ENCODE results near the gene STK17B. TPM values are rescaled to one million over a fixed set of nuclear protein-coding genes. Genes with fewer than 3 reads are reported as not detected.

STK17B gene
- total RNA-seq, 1 experiment from 2014 or later = 58.0 TPM

DNA sequence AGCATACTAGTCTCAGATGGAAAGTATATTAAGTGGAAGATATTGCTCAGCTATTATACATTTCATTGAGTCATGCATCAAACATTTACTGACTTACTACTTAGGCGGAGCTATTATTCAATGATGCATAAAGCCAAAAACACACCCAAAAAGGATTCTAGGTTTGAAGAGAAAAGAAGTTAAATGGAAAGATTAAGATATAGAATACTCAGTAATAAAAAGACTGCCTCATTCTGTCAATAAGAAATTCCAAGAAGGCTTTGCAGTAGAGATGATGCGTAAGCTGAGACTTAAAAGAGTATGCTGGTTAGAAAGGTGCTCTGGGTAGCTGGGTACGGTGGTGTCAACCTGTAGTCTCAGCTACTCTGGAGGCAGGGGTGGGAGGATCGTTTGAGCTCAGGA lies 27.6 kb downstream of the STK17B start:
- TF ChIP-seq, protein P1, sequence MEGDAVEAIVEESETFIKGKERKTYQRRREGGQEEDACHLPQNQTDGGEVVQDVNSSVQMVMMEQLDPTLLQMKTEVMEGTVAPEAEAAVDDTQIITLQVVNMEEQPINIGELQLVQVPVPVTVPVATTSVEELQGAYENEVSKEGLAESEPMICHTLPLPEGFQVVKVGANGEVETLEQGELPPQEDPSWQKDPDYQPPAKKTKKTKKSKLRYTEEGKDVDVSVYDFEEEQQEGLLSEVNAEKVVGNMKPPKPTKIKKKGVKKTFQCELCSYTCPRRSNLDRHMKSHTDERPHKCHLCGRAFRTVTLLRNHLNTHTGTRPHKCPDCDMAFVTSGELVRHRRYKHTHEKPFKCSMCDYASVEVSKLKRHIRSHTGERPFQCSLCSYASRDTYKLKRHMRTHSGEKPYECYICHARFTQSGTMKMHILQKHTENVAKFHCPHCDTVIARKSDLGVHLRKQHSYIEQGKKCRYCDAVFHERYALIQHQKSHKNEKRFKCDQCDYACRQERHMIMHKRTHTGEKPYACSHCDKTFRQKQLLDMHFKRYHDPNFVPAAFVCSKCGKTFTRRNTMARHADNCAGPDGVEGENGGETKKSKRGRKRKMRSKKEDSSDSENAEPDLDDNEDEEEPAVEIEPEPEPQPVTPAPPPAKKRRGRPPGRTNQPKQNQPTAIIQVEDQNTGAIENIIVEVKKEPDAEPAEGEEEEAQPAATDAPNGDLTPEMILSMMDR (IDR thresholded peaks at IDR 0.05; ENCODE audit: insufficient read depth in 1 of 2, low read depth in 1 of 2, low read length in 1 of 2, severe bottlenecking in 1 of 2, unreplicated experiment in 1 of 2) = no peak
- no peak for DNase-seq
- no peaks in the 10 kb centered on the region for H3K27me3 Mint-ChIP-seq (ENCODE audit: insufficient read depth, unreplicated experiment)
- peaks cover 94% of the 10 kb centered on the region for H3K36me3 Mint-ChIP-seq (ENCODE audit: insufficient read depth, unreplicated experiment)
- intact Hi-C loops (cut with micrococcal nuclease; ENCODE audit: unreplicated experiment) = no loop called here
- no peaks in the 10 kb centered on the region for H3K4me1 Mint-ChIP-seq (ENCODE audit: low read depth, unreplicated experiment)
- no peaks in the 10 kb centered on the region for H3K36me3 ChIP-seq (ENCODE audit: control insufficient read depth, insufficient read depth, low read length)
- H3K27ac Mint-ChIP-seq (ENCODE audit: unreplicated experiment) = no peak overlapping the region
- ChIA-PET CTCF (interaction anchor here (1.4 kb wide), 1 partner anchor 65 kb away, joined by 5 read pairs; no protein-coding TSS in a partner anchor), POLR2A (no interaction called here)
- H3K4me3 ChIP-seq (ENCODE audit: low read depth, low read length) = no peak overlapping the region
- H3K27me3 ChIP-seq (replicated peaks; ENCODE audit: control insufficient read depth, insufficient read depth, low read length) = no peaks in the 10 kb centered on the region
- no peaks in the 10 kb centered on the region for H3K9me3 Mint-ChIP-seq (ENCODE audit: unreplicated experiment)
- no TSS peak for BruUV-seq (replicated peaks)
- no peaks in the 10 kb centered on the region for H3K4me1 ChIP-seq
- H3K4me3 Mint-ChIP-seq (ENCODE audit: unreplicated experiment) = no peak overlapping the region
- no peaks in the 10 kb centered on the region for H3K9me3 ChIP-seq

DNA sequence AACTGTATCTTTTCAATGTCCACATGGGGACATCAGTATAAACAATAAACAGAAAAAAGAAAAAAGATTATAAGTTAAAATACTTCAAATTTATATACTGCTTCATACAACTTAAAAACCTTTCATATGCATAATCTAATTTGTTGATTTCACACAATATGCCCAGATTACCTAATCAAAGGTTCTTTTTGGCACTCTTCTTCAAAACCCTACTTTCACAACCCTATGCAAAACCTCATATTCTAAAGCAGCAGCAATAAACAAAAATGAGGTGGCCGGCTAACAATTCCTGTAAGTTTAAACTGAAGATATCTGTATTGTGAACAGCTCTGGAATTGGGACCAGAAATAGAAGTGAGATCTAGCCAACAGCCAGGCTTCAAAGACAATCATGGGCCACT lies 28.6 kb downstream of the STK17B start:
- Histone ChIP-seq H3K4me3 (ENCODE audit: low read depth, low read length) (no peak overlapping the region), H3K27me3 (replicated peaks; ENCODE audit: control insufficient read depth, insufficient read depth, low read length) (no peaks in the 10 kb centered on the region), H3K9me3 (no peaks in the 10 kb centered on the region), H3K36me3 (ENCODE audit: control insufficient read depth, insufficient read depth, low read length) (no peaks in the 10 kb centered on the region), H3K4me1 (no peaks in the 10 kb centered on the region)
- Mint-ChIP-seq H3K36me3 (ENCODE audit: insufficient read depth, unreplicated experiment) (peaks cover 97% of the 10 kb centered on the region), H3K27me3 (ENCODE audit: insufficient read depth, unreplicated experiment) (no peaks in the 10 kb centered on the region), H3K4me1 (ENCODE audit: low read depth, unreplicated experiment) (no peaks in the 10 kb centered on the region), H3K4me3 (ENCODE audit: unreplicated experiment) (no peak overlapping the region), H3K27ac (ENCODE audit: unreplicated experiment) (no peak overlapping the region), H3K9me3 (ENCODE audit: unreplicated experiment) (no peaks in the 10 kb centered on the region)
- no TSS peak for BruUV-seq (replicated peaks)
- ChIA-PET CTCF (no interaction called here), POLR2A (no interaction called here)
- DNase-seq = no peak
- intact Hi-C loops (cut with micrococcal nuclease; ENCODE audit: unreplicated experiment) = no loop called here
- TF ChIP-seq, protein P1 (IDR thresholded peaks at IDR 0.05; ENCODE audit: insufficient read depth in 1 of 2, low read depth in 1 of 2, low read length in 1 of 2, severe bottlenecking in 1 of 2, unreplicated experiment in 1 of 2) = no peak

DNA sequence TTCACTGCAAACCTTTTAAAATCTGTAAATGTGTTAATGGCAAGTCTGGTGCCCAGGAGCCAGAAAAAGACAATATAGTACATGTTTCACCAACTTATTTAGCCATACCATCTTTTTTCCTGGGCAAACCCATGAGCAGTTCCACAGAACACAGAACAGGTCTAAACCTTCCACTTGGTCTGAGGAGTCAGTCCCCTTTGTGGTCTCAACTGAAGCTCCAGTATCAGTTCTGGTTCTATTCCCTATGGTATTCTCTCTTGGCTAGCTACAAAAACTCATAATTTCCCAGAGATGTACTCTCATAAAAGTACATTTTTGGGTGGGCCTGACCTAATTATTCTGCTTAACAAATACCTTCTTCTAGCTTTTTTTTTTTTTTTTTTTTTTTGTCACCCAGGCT lies 31.2 kb downstream of the STK17B start:
- H3K36me3 Mint-ChIP-seq (ENCODE audit: insufficient read depth, unreplicated experiment) = peaks cover 99% of the 10 kb centered on the region
- Histone ChIP-seq H3K36me3 (ENCODE audit: control insufficient read depth, insufficient read depth, low read length) (no peaks in the 10 kb centered on the region; the same call in 1 of the 2 replicates), H3K4me3 (ENCODE audit: low read depth, low read length) (no peak overlapping the region), H3K9me3 (no peaks in the 10 kb centered on the region), H3K27me3 (replicated peaks; ENCODE audit: control insufficient read depth, insufficient read depth, low read length) (no peaks in the 10 kb centered on the region), H3K4me1 (no peaks in the 10 kb centered on the region)
- H3K4me3 Mint-ChIP-seq (ENCODE audit: unreplicated experiment) = no peak overlapping the region
- ChIA-PET CTCF (no interaction called here), POLR2A (no interaction called here)
- no peak for DNase-seq
- H3K27ac Mint-ChIP-seq (ENCODE audit: unreplicated experiment) = no peak overlapping the region
- intact Hi-C loops (cut with micrococcal nuclease; ENCODE audit: unreplicated experiment) = no loop called here
- no peaks in the 10 kb centered on the region for H3K9me3 Mint-ChIP-seq (ENCODE audit: unreplicated experiment)
- H3K4me1 Mint-ChIP-seq (ENCODE audit: low read depth, unreplicated experiment) = no peaks in the 10 kb centered on the region
- H3K27me3 Mint-ChIP-seq (ENCODE audit: insufficient read depth, unreplicated experiment) = no peaks in the 10 kb centered on the region
- TF ChIP-seq, protein P1 (IDR thresholded peaks at IDR 0.05; ENCODE audit: insufficient read depth in 1 of 2, low read depth in 1 of 2, low read length in 1 of 2, severe bottlenecking in 1 of 2, unreplicated experiment in 1 of 2) = no peak
- BruUV-seq (replicated peaks) = no TSS peak
